Nephron progenitor cell (in vitro differentiated cells): Measurements from ENCODE around the gene SLC44A3.
A peak's percentile ranks its signal among the peaks of the same experiment; 100 is the strongest.

Experiments used
- DNase-seq: peaks from one replicate; pipeline ENCODE4 v3.0.0; 2021
- H3K27ac Mint-ChIP-seq: 2 replicates; pipeline ENCODE4 v1.8.0; 2021; ENCODE audit warnings: mild to moderate bottlenecking, moderate library complexity, mixed read lengths
- H3K27me3 Mint-ChIP-seq: 2 replicates; pipeline ENCODE4 v1.8.0; 2021; ENCODE audit warnings: mild to moderate bottlenecking, low read depth, mixed read lengths; ENCODE audit not compliant: poor library complexity
- H3K36me3 Mint-ChIP-seq: 2 replicates; pipeline ENCODE4 v1.8.0; 2021; ENCODE audit warnings: low read depth, mixed read lengths
- H3K4me1 Mint-ChIP-seq: 2 replicates; pipeline ENCODE4 v1.8.0; 2021; ENCODE audit warnings: mixed read lengths
- H3K4me3 Mint-ChIP-seq: 2 replicates; pipeline ENCODE4 v1.8.0; 2021; ENCODE audit warnings: mild to moderate bottlenecking, moderate library complexity, mixed read lengths
- H3K9me3 Mint-ChIP-seq: 2 replicates; pipeline ENCODE4 v1.8.0; 2021; ENCODE audit warnings: mild to moderate bottlenecking, moderate library complexity, mixed read lengths
- CTCF ChIP-seq: fragments of 200-600 bp; sonication (generic); IDR thresholded peaks from 2 replicates; pipeline ENCODE4 v1.5.0; 2021; ENCODE audit warnings: antibody characterized with exemption

SLC44A3 gene

GRCh38 chr1:94887106-94887505, 66.9 kb downstream of the SLC44A3 start:
- DNase-seq: no peak
- peaks cover 3% of the 10 kb centered on the region for H3K27me3 Mint-ChIP-seq
- no peak for TF ChIP-seq CTCF
- H3K36me3 Mint-ChIP-seq: peaks cover 26% of the 10 kb centered on the region
- H3K4me1 Mint-ChIP-seq: peaks cover 40% of the 10 kb centered on the region
- H3K4me3 Mint-ChIP-seq: no peak overlapping the region
- H3K27ac Mint-ChIP-seq: no peak overlapping the region
- no peaks in the 10 kb centered on the region for H3K9me3 Mint-ChIP-seq

GRCh38 chr1:94887603-94888171, 67.5 kb downstream of the SLC44A3 start:
- no peak for TF ChIP-seq CTCF
- no peaks in the 10 kb centered on the region for H3K9me3 Mint-ChIP-seq

GRCh38 chr1:94888201-94888600, 68.0 kb downstream of the SLC44A3 start:
- DNase-seq: no peak
- no peak for TF ChIP-seq CTCF
- Mint-ChIP-seq H3K9me3 (no peaks in the 10 kb centered on the region), H3K27ac (no peak overlapping the region), H3K4me1 (peaks cover 33% of the 10 kb centered on the region), H3K27me3 (peaks cover 3% of the 10 kb centered on the region), H3K4me3 (no peak overlapping the region), H3K36me3 (peaks cover 32% of the 10 kb centered on the region)

More at GRCh38 chr1:94887603-94888171, 67.5 kb downstream of the SLC44A3 start:
- DNase-seq: no peak
- H3K27ac Mint-ChIP-seq: no peak overlapping the region
- no peak overlapping the region for H3K4me3 Mint-ChIP-seq
- peaks cover 3% of the 10 kb centered on the region for H3K27me3 Mint-ChIP-seq
- H3K36me3 Mint-ChIP-seq: peaks cover 31% of the 10 kb centered on the region
- peaks cover 38% of the 10 kb centered on the region for H3K4me1 Mint-ChIP-seq

- no peak for TF ChIP-seq CTCF
- H3K4me1 Mint-ChIP-seq: peaks cover 5% of the 10 kb centered on the region
- no peaks in the 10 kb centered on the region for H3K9me3 Mint-ChIP-seq
- DNase-seq: no peak
- peaks cover 63% of the 10 kb centered on the region for H3K36me3 Mint-ChIP-seq
- peaks cover 3% of the 10 kb centered on the region for H3K27me3 Mint-ChIP-seq
- peak overlapping the region; percentile 26 for H3K27ac Mint-ChIP-seq
- no peak overlapping the region for H3K4me3 Mint-ChIP-seq
These were observed 72.6 kb downstream of the SLC44A3 start for GRCh38 chr1:94892604-94893254.

GRCh38 chr1:94894630-94895029, 74.5 kb downstream of the SLC44A3 start:
- H3K4me3 Mint-ChIP-seq: no peak overlapping the region
- peaks cover 71% of the 10 kb centered on the region for H3K36me3 Mint-ChIP-seq
- H3K27ac Mint-ChIP-seq: no peak overlapping the region
- peaks cover 3% of the 10 kb centered on the region for H3K27me3 Mint-ChIP-seq
- no peaks in the 10 kb centered on the region for H3K4me1 Mint-ChIP-seq
- DNase-seq: no peak
- no peak for TF ChIP-seq CTCF
- H3K9me3 Mint-ChIP-seq: no peaks in the 10 kb centered on the region

GRCh38 chr1:94895518-94895917, 75.4 kb downstream of the SLC44A3 start:
- Mint-ChIP-seq H3K27ac (peak overlapping the region; percentile 1), H3K4me3 (no peak overlapping the region), H3K9me3 (no peaks in the 10 kb centered on the region), H3K4me1 (no peaks in the 10 kb centered on the region), H3K36me3 (peaks cover 67% of the 10 kb centered on the region), H3K27me3 (no peaks in the 10 kb centered on the region)
- TF ChIP-seq CTCF: no peak
- no peak for DNase-seq
